22Rv1 (cell line): ENCODE measurements around the gene RIN1.

Experiments
- CTCF ChIP-seq: fragments of 450-650 bp; IDR thresholded peaks from 2 replicates; pipeline ENCODE4 v1.5.1; 2017; ENCODE audit warnings: mild to moderate bottlenecking
- ZFX ChIP-seq: fragments of 450-650 bp; IDR thresholded peaks from 2 replicates; pipeline ENCODE4 v1.6.1; 2017; ENCODE audit warnings: antibody characterized with exemption, borderline replicate concordance

DNA sequence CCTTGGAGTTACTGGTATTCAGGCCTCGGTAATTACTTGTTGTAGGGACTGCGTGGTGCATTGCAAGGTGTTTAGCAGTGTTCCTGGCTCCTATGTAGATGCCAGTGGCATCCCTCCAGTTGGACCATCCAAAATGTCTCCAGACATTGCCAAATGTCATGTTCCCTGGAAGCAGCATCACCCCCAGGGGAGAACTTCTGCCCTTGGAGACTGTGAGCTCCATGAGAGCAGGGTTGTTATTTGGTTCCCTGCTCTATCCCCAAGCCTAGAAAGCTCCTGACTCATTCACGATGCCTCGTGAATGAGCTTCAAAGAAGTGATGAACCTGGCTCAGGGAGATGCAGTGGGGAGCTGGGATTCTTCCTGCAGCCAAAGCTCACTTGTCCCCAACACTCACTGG is 14.6 kb downstream of the RIN1 start:
- TF ChIP-seq CTCF (no peak), ZFX (no peak)
